DND-41 (cell line): ENCODE data around the gene TBC1D1.

Source experiments
- EZH2 ChIP-seq: IDR thresholded peaks from 3 replicates; pipeline ENCODE4 v1.6.1; 2012; ENCODE audit warnings: borderline replicate concordance, low read depth, mild to moderate bottlenecking, moderate library complexity, low read length, inconsistent platforms; ENCODE audit not compliant: severe bottlenecking
- TF ChIP-seq, protein P1 (sequence below): IDR thresholded peaks from 2 replicates; pipeline ENCODE4 v1.5.1; 2012; ENCODE audit warnings: borderline replicate concordance, low read length, moderate library complexity, mild to moderate bottlenecking; ENCODE audit not compliant: poor library complexity, severe bottlenecking; ENCODE audit errors: extremely low read depth

GRCh38 chr4:37946503-37947179 is 55.8 kb downstream of the TBC1D1 start:
- TF ChIP-seq, protein P1, sequence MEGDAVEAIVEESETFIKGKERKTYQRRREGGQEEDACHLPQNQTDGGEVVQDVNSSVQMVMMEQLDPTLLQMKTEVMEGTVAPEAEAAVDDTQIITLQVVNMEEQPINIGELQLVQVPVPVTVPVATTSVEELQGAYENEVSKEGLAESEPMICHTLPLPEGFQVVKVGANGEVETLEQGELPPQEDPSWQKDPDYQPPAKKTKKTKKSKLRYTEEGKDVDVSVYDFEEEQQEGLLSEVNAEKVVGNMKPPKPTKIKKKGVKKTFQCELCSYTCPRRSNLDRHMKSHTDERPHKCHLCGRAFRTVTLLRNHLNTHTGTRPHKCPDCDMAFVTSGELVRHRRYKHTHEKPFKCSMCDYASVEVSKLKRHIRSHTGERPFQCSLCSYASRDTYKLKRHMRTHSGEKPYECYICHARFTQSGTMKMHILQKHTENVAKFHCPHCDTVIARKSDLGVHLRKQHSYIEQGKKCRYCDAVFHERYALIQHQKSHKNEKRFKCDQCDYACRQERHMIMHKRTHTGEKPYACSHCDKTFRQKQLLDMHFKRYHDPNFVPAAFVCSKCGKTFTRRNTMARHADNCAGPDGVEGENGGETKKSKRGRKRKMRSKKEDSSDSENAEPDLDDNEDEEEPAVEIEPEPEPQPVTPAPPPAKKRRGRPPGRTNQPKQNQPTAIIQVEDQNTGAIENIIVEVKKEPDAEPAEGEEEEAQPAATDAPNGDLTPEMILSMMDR: no peak
- TF ChIP-seq EZH2: no peak
